ENCODE measurements around the gene MLXIP.

MLXIP gene

DNA sequence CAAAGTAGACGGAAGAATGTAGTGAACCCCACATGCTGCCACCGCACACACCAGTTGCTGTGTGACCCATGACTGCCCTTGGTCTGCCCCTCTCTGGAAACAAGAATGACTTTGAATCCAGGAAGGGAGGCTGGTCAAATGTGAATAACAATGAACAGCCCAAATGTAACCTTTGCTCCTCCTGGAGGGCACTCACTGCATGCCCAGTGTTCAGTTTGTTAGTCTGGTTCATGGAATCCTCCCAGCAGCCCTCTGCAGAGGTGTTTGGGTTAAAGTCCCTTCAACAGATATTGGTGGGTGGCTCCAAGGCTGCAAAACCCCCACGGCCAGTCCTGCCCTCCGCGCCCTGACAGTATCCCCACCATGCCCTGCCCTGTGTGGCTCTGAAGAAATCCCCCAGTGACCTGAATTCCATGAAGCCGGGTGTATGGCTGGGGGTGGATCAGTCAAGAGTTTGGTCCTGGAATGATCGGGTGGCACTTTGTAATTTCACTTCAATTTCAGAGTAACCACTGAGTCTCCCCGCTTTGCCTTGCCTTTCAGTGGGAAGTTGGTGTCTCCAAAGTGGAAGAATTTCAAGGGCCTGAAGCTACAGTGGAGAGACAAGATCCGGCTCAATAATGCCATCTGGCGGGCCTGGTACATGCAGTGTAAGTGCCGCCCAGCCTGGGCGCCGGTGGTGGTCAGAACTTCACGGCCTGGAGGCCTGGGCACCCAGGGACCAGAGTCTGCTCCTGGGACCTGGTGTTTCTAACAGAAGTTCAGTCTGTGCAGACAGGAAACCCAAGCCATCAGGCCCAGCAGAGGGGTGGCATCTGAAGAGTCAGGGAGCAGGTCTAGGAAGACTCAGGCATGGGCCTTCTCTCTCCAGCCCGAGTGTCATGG is 48.4 kb downstream of the MLXIP start:
- DNase-seq = peak in 1 of 14 donors; percentile 21

DNA sequence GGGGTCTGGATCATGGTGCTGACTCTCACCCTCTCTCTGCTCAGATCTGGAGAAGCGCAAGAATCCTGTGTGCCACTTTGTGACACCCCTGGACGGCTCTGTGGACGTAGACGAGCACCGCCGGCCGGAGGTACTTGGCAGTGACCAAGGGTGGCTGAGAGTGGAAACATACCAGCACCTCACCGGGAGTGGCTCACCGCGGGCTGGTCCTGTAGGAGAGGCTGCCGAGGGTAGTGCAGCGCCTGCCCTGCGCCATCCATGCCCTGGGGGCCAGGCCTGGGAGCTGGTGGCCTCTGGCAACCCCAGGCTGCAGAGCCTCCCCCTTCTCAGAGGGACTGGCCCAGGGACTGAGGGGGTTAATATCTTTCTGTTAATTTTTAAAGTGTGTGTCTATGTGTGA is 49.3 kb downstream of the MLXIP start:
- no peak for DNase-seq

DNA sequence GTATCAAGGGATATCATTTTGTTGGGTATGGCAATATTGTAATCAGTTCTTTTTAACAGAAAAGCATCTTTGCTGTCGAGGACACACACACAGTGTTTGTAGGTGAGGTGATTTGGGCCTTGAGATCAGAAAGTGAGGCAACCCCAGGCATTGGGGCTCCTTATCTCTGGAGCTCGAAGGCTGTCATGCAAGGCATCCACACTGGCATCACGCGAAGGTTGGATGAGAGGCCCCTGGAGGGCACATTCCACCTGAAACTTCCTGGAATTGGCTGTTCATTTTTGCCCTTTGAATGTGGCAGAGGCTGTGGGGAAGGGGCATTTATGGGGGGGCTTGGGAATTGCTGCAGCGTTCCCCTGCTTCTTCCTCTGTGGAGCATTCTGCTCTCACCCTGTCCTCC is 49.9 kb downstream of the MLXIP start:
- no peak for DNase-seq

DNA sequence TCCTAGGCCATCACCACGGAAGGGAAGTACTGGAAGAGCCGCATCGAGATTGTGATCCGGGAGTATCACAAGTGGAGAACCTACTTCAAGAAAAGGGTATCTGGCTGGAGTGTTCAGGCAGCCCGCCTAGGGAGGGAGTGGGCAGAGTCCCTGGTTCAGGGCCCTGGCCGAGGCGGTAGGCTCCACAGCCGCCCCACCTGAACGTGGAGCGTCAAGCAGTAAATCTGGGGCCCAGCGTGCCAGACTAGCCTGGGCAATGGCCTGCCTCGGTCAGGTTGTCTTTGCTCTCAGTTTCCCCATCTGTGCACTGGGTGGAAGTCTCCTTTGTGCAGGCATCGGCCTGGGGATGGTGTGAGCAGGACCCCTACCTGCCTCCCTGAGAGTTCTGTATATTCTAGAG is 50.6 kb downstream of the MLXIP start:
- no peak for DNase-seq

DNA sequence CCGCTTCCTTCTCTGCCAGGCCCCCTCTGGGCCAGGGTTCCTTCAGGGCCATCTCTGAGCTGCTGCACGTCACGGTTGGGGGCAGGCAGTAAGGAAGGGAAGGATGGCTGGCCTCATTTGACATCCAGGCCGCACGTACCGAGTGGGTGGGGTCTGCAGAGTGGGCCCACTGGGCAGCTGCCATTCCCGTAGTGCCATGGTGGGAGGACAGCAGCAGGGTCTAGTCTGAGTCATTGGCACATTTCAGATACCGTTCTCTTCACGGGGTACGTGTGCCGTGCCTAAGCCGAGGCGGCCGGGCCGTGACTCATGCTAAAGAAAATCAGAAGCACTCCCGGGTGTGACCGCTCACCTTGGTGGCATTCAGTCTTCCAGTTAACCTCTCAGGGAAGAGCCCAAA is 51.6 kb downstream of the MLXIP start:
- no peak for DNase-seq

DNA sequence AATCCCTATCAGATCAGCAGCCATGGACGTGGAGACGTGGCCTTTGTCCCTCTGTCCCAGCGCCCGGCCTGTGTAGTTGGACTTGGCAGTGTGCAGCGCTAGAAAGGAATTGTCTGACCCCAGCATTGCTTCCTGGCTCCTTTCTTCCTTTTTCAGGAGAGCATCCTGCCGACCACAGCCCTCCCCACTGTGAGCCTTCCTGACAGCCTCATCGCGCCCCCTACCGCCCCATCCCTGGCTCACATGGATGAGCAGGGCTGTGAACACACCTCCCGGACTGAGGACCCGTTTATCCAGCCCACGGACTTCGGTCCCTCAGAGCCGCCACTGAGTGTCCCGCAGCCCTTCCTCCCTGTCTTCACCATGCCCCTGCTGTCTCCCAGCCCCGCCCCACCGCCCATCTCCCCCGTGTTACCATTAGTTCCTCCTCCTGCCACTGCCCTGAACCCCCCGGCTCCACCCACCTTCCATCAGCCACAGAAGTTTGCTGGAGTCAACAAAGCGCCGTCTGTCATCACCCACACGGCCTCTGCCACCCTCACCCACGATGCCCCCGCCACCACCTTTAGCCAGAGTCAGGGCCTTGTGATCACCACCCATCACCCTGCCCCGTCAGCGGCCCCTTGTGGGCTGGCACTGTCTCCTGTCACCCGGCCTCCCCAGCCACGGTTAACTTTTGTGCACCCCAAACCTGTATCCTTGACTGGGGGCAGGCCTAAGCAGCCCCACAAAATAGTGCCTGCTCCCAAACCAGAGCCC is 54.8 kb downstream of the MLXIP start:
- DNase-seq = no peak

DNA sequence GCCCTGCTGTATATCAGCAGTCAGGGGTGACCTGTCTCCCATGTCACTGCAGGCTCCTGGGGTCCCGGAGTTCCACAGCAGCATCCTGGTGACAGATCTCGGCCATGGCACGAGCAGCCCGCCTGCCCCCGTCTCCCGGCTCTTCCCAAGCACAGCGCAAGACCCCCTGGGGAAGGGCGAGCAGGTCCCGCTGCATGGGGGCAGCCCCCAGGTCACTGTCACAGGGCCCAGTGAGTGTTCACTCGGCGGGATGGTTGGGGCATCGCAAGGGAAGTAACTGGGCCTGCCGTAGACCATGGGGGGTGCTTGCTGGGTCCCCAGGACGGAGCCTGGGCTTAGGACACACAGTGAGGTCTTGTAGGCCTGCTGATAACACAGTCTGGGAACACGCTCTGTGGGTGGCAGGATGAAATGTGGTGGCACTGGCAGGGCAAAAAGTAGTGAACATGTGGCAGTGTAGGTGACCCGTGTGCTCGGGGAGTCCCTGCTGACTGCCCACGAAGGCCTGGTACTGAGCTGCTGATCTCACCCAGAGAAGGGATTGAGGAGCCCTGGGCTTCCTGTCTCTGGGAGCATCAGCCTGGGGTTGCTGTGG is 57.0 kb downstream of the MLXIP start:
- no peak for DNase-seq

DNA sequence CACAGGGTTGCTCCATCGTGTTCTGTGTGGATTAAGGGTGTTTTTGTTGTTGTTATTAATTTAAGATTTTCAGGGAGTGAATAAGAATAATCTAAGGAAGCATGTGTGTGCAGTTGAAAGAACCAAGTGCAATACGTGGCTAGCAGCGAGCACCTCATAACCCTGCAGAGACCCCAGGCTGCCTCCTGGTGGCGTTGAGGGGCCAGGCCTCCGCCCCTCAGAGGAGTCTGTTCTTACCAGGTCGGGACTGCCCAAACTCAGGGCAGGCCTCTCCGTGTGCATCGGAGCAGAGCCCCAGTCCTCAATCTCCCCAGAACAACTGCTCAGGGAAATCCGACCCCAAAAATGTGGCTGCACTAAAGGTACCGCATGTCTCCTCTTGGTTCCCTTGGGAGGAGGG is 58.7 kb downstream of the MLXIP start:
- no peak for DNase-seq

DNA sequence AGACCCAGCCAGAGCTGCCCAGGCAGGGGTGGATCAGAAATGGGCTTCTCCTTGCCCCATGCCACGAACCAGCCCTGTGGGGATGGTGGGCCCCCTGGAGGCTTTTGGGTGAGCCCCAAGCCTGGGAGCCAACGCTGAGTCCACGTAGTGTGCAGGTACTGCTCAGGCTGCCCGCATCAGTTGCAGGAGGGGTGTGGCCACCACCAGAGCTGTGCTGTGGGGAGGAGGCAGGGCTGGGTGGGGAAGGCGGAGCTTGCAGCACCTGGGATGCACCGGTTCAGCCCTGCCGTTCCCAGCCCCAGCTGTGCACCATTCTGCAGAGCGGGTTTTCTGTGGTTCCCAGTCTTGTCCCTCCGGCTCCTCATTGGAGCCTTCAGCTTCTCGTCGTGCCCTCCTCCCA is 59.1 kb downstream of the MLXIP start:
- DNase-seq = no peak

DNA sequence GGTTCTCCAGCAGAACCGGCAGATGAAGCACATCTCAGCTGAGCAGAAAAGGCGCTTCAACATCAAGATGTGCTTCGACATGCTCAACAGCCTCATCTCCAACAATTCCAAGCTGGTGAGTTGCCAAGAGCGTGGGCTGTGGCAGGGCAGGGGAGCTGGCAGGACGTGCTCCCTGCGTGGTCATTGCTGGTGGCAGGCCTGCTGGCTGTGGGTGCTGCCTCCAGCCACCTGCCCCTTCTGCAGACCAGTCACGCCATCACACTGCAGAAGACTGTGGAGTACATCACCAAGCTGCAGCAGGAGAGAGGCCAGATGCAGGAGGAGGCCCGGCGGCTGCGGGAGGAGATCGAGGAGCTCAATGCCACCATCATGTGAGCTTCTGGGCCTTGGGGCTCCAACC is 59.6 kb downstream of the MLXIP start:
- DNase-seq = peak in 1 of 14 donors; percentile 31

DNA sequence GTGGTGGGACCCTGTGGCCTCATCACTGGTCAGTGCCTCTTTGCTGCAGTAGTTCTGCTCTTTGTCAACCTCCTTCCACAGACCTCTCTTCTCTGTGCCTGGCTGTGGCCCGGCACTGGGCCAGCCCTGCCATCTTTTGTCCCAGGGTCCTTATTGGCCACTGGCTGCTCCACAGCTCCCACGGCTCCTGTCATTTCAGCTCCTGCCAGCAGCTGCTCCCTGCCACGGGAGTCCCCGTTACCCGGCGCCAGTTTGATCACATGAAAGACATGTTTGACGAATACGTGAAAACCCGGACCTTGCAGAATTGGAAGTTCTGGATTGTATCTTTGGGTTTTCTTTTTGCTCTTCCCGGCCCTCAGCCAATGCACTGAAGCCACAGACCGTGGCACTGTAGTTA is 60.1 kb downstream of the MLXIP start:
- DNase-seq = peak in 2 of 14 donors; percentile 14 to 31

DNA sequence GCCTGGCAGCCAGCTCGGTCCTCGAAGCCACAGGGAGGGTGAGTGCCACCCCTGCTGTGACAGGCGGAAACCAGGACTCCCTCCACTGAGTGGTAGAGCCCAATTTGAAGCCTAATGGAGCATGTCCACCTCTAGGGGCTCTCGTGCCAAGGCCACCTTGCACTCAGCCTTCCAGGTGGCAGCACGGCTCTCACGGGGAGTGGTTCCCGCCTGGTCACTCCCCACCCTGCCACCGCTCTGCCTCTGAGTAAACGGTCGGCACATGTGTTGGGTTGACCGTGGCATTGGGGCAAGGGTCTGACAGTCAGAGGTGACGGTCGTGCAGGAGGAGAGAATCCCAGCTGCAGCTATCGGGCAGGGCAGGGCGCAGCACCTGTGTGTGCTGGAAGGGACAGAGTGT is 60.7 kb downstream of the MLXIP start:
- DNase-seq = peak in 1 of 14 donors; percentile 29

DNA sequence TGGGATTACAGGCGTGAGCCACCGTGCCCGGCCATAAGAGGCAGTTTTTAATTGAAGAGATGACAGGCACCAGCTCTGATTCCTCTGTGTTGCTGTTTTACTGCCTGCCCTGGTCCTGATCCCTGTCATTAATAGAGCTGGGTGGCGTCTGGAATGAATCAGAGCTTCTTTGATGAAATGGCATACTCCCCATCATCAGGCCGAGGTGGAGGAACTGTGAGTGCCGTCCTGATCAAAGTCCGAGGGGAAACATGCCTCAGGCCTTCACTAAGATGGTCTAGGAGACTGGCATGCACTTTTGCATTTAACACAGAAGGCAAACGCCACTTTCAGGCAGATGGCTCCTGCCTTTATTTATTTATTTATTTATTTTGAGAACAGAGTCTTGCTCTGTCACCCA is 61.4 kb downstream of the MLXIP start:
- no peak for DNase-seq

DNA sequence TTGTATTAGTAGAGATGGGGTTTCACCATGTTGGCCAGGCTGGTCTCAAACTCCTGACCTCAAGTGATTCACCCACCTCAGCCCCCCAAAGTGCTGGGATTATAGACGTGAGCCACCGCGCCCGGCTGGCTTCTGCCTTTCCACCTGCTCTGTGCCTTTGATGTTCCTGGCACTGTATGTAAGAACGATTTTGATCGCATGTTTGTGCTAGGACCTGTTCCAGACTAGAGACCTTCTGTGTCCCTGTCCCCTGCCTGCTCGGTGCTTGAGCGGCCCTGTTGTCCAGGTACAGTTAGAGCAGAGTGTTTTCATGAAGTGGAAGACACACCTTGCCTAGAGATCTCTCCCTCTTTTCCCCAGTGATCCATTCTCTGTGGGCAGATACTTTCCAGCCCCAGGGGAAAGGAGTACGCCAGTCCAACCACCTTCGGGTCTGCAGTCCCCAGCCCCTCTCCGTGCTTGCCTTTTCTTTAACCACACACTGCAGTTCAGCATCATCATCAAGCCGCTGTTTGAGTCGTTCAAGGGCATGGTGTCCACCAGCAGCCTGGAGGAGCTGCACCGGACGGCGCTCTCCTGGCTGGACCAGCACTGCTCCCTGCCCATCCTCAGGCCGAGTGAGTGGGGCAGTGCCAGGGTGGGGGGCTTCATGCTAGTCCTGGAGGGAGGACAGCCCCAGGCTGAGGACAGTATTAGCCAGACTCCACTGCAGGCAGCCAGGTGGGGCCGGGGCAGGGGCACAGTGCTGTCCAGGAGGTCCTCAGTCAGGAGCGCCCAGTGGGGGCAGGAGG is 62.1 kb downstream of the MLXIP start:
- DNase-seq = no peak

DNA sequence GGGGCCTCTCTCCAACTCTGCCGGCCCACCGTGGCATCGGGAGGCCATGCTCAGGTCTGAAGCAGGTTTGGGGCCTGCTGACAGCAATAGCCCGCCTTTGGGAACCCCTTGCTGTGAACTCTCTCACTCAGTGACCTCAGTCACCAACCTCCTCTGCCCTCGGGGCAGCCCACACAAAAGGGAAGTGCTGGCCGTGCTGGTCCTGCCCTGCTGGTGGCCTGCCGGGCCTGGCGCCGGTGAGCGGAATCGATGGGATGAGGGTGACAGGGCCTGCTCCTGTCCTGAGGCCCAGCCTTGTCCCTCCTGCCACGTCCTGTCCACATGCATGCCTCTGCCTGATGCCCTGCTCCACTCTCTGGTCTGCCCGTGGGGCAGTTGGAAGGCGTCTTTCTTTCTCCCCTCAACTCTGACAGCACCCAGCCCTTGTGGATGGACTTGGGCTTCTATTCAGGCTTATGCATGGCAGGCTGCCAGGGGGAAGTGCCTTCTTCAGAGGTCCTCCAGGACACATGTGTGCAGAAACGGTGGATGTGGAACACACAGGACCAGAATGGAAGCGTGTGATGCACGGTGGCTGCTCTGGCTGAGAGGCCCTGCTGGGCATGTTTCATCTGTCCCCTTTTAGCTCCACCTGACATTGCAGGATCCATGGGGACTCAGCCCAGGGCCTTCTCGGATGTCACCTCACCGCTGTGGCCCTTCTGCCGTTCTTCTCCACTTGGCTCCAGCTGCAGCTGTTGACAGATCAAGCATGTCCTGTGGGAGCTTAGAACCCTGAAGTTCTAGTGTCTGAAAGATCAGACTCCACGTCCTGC is 63.6 kb downstream of the MLXIP start:
- no peak for DNase-seq

DNA sequence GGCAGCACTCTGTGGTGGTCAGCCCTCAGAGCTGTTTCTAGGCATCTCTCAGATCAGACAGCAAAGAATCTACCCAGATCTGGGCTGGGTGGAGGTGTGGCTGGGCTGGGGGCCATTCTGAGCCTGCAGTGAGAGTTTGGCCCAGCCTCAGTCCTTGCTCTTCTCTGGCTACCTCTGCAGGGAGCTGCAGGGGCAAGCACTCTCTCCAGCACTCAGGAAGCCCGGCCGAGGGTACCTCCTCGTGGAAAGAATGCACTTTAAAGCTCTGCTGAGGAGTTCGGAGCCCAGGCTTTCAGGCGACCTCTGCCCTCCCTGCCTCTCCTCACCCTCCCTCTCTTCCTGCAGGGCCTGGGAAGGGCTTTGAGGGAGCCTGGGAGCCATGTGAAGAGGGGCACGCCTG is 64.3 kb downstream of the MLXIP start:
- no peak for DNase-seq

DNA sequence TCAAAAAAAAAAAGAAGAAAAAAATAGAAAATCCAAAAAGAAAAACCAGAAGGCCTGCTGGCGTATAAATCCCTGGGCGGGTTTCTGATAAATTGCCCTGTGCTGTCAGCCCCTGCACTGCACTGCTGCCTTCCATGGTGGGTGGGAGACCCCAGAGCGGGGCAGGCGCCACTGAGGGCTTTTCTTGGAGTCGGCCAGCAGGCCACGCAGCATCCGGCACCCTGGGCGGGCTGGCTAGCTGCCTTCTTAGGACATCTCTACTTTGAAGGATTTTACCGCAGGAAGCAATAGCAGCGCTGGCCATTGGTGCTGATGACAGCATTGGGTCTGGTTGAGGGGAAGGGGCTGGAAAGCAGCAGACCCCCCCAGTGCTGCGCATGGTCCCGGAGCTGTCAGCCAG is 66.3 kb downstream of the MLXIP start:
- DNase-seq = no peak

DNA sequence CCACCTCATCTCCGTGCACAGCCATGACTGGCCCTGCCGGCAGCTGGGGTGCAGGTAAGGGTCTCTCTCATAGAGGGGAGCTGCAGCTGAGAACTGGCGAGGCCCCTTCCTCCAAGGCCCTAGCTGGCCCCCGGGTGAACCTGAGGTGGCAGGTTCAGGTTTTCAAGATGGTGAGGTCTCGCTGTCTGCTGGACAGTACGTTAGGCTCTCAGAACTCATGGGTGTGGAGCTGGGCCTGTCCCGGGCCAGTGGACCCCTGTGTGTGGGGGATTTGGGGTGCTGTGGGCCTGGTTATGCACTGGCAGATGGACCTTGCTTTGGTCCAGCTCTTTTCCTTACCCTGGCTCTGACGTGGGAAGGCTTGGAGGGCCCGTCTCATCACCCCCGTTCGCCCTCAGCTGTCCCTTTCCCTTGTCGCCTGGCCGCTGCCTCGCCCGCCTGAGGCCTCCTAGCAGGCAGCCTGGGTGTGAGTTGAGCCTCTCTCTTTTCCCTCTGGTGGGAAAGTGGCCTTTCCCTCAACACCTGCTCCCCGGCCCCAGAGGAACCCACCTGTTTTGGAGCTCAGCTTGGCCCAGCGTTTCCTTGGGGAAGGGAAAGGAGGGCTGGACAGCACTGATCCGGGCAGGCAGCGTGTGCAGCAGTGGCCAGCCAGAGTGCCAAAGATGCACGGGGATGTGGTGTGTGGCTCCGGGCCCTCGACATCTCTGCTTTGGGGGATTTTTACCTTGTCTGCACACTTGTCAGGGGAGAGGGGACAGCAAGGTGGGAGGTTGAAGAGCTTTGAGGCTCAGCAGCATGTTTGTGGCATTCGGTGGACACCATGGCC is 67.2 kb downstream of the MLXIP start:
- DNase-seq = no peak

DNA sequence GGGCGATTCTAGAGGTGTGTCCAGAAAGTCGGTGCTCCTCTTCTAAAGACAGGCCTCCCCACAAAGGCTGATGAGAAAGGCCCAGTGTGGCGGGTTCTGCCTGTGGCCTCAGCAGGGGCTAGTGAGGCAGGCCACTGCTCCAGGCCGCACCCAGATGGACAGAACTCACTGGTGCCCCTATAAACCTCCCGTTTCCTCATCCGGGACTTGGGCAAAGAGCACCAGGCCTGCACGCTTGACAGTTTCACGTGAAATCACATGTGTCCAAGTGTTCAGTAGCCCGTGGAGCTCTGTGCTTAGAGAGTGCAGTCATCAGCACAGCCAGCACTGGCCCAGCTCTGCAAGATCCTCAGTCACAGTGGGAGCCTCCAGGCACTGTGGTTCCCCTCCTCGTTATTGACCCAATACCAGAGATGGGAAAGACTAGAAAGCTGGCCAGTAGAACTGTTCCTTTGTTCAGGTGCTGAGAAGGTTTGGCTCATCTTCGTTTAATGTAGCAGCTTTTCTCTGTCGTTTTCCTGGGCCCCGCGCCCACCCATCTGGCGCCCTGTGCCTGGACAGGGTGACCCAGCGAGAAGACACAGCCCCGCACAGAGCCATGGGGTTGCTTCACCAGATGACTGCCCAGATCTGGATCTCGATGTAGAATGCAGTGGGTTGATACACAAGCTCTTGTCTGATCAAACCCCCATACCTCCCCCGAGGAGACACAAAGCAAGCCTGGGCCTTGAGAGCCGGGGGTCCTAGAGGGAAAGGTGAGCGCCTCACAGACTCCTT is 69.1 kb downstream of the MLXIP start:
- no peak for DNase-seq

DNA sequence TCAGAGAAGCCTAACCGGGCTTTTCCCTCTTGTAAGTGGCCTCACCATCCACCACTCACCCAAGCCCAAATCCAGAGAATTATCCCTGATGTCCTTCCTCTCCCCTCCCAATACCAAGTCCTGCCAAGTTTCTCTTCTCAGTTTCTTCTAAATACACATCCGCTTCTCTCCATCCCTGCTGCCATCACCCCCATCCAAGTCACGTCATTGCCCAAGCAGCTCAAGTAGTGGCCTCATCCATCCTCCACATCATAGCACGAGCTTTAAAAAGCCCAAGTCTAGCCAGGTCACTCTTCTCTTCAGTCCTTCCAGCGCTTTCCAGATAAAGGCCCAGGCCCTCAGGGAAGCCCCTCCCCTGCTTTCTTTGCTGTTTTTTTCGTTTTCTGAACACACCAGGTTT is 70.1 kb downstream of the MLXIP start:
- no peak for DNase-seq
